Activated CD8-positive, alpha-beta memory T cell treated with anti-CD3 and anti-CD28 coated beads, Interleukin-2, amount 50 U/mL, for 48 hours (primary cell): Measurements from ENCODE around the gene ALG9.

Experiments
- DNase-seq: peaks from one replicate; pipeline ENCODE4 v3.0.0-alpha.2; 2020

The ALG9 gene

DNA sequence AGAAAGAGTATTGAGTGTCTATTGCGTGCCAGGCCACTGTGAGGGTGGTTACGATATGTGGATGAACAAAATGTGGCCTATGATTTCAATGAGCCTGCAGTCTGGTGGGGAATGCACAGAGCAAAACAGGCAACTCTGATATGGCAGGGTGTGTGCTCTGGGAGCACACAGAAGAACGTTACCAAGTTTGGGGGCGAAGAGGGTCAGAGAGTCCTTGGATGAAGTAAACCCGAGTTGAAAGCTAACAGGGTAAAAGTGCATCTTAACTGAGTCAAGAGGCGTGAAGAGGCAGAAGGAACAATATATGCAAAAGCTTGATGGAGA is 8.2 kb upstream of the ALG9 start:
- DNase-seq, result no peak

DNA sequence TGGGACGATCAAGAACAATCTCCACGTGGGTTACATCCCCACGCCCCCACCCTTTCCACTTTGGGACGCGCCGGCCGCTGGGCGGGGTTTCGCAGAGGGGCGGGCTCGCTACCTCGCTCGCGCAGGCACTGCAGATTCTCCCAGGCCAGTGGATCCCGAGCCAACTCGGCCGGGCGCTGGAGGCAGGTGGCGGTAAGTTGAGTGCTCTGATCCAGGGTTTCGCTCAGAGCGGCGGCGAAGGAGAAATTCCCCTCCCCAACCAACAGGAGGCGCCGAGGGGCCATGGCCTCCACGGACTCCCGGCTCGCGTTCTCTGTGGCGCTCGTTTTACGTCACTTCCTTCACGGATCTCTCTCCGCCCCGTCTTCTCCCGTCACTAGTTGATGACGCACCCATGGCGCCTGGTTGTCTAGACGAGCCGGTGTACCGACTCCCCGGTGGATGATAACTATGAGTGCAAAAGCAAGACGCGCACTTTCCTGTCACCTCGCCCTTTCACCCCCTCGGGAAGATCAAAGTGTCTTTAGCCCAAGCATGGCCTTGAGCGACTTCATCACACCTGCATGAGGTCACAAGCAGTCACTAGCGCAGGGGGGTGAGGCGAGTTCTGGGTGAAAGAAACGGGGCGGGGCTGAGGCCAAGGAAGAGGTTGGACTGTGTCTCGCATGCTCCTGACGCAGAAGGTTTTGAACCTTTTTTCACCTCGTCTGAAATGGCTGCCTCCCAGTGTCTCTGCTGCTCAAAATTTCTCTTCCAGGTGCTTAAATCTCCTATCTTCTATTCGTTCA is 7.7 kb upstream of the ALG9 start, which contains the start of the genes CFAP68 and FDXACB1:
TSS of gene CFAP68 (plus strand) at position 693 of the 788 bp plus-strand sequence. CDS start at position 713, 20 bp downstream.
TSS of gene FDXACB1 (minus strand) at position 317 of the 788 bp plus-strand sequence. CDS start at position 284, 33 bp downstream.
- peak; percentile 95 for DNase-seq

DNA sequence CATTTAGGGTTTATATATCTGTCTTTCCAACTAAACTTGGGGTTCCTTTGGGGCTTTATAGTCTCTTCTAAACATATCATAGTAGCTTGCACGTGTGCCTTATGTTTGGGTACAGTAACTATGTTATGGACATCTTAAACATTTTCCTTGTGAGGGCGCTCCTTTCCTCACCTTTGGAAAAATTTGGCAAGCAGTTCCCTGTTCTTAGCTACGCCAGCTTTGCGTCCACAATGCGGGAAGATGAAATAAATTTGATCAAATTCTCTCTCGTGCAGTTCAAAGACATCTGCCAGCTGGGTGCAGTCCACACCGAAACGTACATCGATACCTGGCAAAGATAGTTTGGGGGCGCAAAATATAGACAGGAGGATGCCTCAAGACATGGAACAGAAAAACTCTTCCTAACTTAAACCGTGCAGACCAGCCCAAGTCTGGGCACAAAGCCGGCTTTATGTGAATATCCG is 7.0 kb upstream of the ALG9 start:
- DNase-seq, result no peak

DNA sequence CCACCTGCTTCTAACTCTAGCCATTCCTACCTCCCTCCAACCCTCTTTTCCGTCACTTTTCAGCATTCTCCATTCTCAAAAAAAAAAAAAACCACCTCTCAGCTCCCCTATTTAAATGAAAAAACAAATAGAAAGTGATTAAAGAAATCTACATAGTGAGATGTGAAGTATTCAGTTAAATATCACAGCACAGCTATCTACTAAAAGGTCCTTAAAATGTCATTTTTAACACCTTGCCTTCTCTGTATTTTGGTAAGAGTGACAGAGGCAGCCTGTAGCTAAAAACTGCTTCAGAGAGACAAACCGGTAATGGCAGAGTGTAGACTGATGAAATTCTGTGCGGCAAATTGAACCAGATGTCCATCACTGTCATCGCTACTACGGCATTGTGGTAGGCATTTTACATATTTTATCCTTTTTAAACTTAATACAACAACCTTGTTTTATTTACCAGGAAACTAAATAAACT is 346 bp upstream of the ALG9 start:
- no peak for DNase-seq

DNA sequence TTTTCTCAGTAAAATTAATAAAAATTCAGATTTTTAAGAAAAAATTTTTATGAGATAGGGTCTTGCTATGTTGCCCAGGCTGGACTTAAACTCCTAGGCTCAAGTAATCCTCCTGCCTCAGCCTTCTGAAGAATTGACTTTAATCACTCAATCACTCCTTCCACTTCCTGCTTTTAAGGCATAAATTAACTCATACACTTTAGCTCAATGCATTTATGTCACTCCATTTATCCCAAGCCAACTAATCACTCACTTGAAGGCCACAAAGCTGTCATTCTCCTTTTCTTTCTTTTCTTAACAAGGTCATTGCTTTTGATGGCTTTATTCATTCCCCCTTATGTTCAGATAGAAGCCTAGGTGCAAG is 877 bp downstream of the ALG9 start:
- DNase-seq, result no peak

DNA sequence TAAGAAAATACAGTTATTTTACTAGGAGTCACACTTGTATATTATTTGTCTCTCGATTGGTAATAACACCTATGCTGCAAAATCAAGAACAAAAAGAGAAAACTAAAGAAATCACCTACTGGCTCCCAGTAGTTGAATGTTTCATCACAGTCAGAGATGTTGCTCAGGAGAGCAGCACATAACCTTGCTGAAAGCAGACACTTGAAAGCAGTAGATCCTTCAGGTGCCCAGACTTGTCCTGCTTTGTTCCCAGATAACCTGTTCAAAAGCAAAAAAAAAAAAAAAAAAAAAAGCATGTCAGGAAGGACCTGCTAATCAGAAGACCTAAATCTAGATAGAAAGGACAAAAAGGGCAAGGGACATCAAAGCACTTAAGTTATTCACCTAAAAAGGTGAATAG is 1.3 kb downstream of the ALG9 start:
- DNase-seq, result no peak

DNA sequence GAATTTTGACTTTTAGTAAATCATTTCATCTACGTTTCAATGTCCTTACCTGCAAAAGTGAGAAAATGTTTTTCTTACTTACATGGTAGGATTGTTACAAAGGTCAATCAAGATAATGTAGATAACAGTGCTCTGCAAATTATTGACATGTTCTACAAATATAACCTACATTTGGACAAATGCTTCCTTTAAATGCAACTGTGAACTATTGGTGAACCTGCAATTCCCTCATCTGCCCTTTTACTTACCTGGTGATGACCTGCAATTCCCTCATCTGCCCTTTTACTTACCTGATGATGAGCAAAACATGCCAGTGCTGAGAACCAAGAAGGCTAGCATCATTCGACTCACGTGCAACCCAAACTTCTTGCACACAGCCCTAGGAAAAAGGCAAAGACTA is 11.1 kb downstream of the ALG9 start:
- no peak for DNase-seq

DNA sequence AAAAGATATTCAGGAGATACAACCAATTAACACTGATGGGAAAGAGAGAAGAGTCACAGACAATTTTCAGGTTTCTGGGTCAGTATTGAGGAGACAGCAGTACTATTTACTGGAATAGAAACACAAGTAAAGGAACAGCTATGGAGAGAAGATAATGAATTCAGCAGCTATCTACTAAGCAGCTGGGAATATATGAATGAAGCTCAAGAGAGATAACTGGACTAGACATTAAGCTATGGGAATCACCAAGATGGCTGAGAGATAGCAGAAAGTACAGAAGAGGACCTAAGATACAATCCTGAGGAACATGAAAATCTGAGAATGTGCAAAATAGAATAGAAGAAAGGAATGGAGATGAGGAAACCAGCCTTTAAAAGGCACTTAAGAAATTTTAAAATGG is 15.9 kb downstream of the ALG9 start:
- no peak for DNase-seq

DNA sequence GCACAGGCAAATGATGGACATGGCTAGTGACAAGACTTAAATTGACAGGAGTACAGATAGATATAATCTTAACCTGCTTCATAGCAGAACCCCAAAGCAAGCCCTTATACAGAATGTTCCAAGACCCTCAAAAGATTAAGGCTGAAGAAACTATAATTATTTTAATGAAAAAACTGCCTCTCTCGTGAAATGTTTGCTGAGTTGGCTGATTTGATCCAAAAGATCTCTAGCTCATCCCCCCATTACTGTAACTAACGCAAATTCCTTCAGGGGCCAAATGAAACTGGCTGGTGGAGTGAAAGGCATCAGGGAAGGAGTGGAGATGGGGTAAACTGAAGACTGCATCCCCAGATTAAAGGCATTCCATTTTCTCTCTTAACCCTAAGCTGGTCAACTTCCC is 19.3 kb downstream of the ALG9 start:
- DNase-seq, result no peak

DNA sequence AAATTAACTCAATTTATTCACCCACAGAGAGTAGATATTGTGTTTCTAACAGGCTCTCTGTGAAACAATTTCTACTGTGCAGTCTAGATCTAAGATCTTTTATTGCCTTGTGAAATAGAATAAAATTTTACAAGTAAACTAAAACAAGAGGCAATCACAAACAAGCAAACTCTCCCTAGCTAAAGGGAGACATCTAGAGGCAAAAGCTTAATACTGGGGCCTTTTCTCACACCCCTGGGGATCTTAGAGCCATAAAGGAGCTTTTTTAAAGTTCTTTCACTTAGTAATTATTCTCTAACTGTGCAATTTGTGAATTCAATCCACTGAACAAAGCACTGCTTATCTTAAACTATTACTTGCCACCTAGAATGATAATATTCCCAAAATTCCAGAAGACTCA is 19.7 kb downstream of the ALG9 start:
- DNase-seq, result no peak

DNA sequence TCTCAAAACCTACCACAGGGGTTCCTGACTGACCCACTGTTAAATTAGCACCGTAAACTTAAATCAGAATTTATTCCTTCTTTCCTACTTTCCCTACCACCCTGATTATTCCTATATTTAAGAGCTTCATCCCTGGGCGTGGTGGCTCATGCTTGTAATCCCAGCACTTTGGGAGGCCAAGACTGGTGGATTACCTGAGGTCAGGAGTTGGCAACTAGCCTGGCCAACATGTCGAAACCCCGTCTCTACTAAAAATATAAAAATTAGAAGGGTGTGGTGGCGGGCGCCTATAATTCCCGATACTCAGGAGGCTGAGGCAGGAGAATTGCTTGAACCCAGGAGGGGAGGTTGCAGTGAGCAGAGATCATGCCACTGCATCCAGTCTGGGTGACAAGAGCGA is 20.3 kb downstream of the ALG9 start:
- DNase-seq, result no peak

DNA sequence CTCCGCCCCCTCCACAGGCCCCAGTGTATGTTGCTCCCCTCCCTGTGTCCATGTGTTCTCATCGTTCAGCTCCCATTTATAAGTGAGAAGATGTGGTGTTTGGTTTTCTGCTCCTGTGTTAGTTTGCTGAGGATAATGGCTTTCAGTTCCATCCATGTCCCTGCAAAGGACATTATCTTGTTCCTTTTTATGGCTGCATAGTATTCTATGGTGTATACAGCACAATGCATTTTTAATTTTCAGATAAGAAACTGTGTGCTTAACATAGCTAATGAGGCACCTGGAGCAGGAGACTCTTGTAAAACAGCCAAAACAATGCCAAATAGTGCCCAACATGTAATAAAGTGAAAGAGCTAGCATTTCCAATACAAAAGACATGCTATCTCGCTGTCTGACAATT is 21.8 kb downstream of the ALG9 start:
- DNase-seq, result no peak

DNA sequence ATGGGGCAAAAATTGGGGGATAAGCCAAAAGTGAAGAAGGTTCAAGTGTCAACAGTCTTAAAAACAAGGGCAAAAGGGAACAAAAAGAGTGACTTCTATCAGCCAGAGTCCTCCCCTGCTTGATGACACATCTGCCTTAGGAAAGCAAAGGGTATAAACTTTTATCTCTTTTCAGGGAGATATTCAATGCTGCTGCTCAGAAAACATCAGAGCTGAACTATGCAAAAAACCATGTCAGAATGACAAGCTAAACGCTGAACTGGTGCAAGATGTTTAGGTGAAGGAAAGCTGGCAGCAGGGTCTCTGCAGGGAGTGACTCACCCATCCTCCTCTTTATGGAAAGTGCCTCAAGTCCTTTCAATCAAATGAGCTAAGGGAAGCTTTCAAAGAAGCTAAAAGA is 24.7 kb downstream of the ALG9 start:
- no peak for DNase-seq

DNA sequence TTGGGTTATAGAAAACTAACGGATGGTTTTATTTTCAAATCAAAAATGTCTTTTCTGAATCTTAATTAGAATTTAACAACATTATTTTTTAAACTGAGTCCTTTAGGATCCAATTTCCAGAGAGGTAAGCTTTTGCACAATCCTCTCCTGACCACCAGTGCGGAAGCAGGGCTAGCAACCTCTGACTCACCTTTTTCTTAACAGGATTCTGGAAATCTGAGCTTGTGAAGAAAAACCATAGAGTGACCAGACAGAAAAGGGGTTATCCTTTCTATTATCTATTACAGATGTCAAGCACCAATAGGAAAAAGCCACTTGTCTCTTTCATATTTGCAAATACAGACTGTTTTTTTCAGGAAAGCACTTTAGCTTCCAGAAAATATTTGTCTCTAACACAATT is 25.3 kb downstream of the ALG9 start:
- no peak for DNase-seq

DNA sequence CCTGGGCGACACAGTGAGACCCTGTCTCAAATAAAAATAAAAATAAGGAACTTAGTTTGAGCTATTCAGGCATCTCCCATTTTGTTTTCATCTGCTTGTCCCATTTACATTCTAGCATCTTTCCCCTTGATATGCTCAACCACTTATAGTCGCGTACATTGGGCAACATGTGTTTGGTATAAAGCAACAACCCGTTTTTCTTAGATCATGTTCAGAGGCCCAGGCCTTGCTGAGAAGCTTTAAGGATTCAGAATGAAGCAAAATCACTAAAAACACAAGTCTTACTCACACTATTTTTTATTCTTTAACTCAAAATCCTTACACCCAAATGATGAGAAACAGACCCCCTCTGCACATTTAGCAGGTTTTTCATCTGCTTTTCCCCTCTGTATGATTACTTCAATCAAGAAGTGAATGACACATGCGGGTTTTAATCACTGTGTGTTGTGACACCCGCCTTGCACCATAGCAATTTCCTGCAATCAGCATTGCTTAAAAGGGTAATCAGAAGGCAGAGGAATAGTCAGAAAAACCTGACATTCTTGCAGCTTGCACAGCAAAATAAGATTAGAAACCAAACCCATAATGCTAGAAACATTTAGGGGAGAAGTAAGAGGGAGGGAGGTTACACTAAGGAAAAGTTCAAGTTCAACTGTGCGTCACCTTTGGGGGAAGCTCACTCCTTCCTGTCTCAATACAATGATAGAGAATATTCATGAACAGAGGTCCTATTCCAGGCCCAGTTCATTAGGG is 25.9 kb downstream of the ALG9 start:
- DNase-seq, result no peak

DNA sequence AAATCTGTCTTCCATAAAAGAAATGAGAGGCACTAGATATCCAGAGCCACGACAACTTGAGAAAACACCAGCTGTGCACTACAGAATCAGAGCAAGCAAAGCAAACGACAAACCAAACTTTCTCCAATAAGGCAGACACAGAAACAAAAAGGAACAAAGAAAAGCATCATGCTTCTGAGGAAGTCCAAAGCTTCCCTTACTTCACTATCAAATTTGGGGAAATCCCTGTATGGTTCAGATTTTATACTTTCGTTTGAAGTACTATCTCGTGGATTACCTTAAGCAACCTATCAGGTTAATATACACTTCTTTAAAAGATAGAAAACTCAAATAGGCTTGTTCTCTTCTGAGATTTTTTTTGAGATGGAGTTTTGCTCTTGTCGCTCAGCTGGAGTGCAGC is 27.7 kb downstream of the ALG9 start:
- DNase-seq, result no peak

DNA sequence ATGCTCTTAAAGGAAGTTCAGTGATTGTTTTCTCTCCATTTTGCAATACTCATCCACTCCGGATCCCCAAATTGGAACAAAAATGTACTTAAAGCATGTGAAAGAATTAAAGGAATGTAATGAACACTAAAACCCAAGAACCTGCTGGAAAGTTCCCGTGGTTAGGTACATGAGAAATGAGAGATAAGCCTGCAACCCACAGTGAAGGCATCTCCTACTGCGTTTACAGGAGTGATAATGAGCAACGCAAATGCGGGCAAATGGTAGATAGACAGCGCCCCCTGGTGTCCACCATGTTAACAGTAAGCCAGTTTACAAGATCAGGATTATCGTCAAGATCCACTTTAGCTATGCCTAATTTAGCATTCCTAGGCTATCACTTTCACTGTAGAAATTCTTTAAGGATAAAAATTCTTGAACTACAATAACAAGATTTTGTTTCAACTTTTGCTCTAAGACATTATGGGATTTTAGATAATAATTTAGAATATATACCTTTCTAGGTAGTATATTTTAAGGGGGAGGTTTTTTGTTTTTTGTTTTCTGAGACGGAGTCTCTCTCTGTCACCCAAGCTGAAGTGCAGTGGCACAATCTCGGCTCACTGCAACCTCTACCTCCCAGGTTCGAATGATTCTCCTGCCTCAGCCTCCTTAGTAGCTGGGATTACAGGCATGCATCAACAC is 29.9 kb downstream of the ALG9 start:
- DNase-seq, result peak; percentile 95

DNA sequence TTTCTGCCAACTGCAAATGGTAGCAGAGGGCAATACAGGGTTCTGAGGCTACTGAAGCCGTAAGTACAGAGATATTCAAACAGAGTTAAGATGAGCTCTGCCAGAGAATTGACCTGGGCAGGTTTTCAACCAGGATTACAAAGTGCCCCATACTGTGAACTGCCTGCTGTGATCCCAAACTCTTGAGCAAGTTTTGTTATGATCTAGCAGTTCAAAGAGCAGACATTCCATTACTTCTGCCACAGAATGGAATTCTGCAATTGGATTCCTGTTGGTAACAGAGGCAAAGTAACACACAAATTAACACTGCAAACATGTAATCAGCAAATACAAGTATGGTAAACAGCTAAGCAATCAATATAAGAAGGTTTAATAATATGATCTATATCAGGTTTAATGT is 31.2 kb downstream of the ALG9 start:
- no peak for DNase-seq

DNA sequence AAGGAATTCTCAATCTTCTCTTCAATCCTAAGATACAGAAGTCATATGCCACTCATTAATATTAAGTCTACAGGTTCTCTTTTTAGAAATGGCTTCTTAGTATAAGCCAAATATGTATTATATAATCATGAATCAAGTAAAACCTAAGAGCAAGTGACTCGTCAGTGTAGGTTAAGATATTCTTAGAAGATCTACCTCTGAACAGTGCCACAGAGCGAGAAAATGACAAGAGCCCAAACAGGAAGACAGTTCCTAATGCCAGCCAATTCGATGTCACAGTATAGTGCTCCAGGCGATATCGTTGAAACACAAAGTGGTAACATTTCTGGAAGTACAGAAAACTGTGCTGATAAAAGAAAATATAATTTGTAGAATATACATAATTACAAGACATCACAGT is 33.3 kb downstream of the ALG9 start:
- no peak for DNase-seq

DNA sequence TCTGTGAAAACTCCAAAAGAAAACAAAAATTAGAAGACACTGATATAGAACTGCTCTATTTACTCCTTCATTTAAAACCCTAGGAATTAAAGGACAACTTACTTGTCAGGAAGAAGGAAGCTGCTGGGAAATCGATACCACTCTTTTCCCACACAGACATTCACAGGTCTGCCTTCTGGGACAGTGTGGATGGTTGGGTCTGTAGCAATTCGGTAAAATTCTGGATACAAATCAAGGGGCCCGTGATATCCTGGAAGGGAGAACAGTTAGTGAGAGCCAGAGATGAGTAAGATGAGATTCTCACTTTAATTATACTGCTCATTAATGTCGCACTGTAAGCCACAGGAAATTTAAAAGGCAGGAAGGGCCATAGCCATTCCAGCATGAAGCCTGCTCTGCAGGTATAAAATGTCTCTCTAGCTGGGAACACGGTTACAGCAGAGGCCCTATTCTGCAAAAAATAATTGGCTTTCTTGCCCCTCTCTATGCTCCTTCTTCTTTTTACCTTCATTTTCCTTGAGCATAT is 34.0 kb downstream of the ALG9 start:
- no peak for DNase-seq

DNA sequence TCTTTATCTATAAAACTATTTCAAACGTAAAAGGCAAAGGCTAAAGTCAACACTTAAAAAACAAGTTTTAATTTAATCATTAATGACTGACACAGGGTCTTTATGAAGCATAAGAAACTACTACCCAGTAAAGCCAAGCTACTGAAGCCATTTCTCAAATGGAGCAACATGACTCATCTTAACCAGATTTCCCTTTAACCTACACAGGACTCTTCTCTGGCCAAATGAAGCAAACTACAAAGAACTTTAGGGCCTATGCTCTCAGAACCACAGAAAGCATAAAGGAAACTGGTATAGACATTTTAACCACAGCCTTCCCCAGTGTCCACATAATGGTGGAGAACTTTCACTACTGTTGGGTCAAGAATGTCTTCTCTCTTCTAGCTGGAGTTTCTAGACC is 34.7 kb downstream of the ALG9 start:
- no peak for DNase-seq

DNA sequence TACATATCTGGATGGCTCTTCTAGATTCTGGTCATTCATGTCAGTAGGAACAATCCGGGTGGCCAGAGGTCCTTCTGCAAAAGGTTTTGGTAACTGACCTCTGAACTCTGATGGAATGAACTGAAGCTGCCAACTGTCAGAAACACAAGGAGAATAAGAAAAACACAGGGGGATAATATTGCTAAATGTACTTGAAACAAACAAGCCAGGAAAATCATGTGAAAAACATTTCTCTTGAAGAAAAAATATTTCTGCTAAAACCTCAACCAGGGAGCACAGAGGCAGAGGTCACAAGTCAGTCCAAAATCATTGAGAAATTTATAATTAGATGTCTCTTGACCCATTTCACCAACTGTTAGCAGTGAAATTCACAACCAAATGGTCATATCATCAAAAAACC is 35.2 kb downstream of the ALG9 start:
- DNase-seq, result no peak

DNA sequence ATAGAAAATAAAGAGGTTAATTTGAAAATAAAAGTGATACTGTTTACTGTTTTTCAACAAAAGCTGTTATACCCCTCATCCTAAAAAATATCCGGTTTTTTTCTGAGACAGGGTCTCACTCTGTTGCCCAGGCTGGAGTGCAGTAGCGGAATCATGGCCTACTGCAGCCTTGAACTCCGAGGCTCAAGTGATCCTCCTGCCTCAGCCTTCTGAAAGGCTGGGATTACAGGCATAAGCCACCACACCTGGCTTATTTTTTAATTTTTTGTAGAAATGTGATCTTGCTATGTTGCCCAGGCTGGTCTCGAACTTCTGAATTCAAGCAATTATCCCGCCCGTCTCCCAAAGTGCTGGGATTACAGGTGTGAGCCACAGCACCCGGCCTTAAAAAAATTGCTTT is 35.7 kb downstream of the ALG9 start:
- no peak for DNase-seq
